Activated T-cell treated with anti-CD3 and anti-CD28 coated beads, Interleukin-2, amount 50 U/mL, for 24 hours (primary cell): ENCODE measurements around the gene ADAMTS6.
"Not testable (repeated sequence)": the region's sequence is repeated elsewhere in the genome, so short reads cannot be mapped to it uniquely, and the experiment has no call there.

Experiments
- DNase-seq: peaks from one replicate; pipeline ENCODE4 v3.0.0-alpha.2; 2020
- H3K27ac Mint-ChIP-seq: 2 replicates; pipeline ENCODE4 v1.8.0; 2020; ENCODE audit warnings: mild to moderate bottlenecking, mixed read lengths
- H3K27me3 Mint-ChIP-seq: 2 replicates; pipeline ENCODE4 v1.8.0; 2020; ENCODE audit warnings: mixed read lengths
- H3K36me3 Mint-ChIP-seq: 2 replicates; pipeline ENCODE4 v1.8.0; 2020; ENCODE audit warnings: low read depth, mixed read lengths
- H3K4me1 Mint-ChIP-seq: 2 replicates; pipeline ENCODE4 v1.8.0; 2020; ENCODE audit warnings: low read depth, mixed read lengths
- H3K4me3 Mint-ChIP-seq: 2 replicates; pipeline ENCODE4 v1.8.0; 2020; ENCODE audit warnings: mild to moderate bottlenecking, moderate library complexity, mixed read lengths
- H3K9me3 Mint-ChIP-seq: 2 replicates; pipeline ENCODE4 v1.8.0; 2020; ENCODE audit warnings: mixed read lengths

ADAMTS6 gene

DNA sequence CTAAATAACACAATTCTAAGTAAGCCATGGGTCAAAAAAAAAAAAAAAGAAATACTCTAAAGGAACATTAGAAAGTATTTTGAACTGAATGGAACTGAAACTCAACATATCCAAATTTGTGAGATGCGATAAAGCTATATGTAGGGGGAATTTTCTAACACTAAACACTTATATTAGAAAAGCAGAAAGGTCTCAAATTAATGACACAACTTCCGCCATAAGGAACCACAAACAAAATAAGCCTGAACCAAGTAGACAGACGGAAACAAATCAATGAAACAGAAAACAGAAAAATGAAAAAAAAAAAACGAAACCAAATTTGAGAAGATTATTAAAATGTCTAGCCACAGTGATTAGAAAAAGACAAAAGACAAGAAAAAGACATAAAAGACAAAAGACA is 39.9 kb downstream of the ADAMTS6 start:
- DNase-seq, result no peak
- Mint-ChIP-seq H3K27me3 (no peaks in the 10 kb centered on the region), H3K4me1 (no peaks in the 10 kb centered on the region), H3K9me3 (no peaks in the 10 kb centered on the region), H3K4me3 (no peak overlapping the region), H3K36me3 (no peaks in the 10 kb centered on the region), H3K27ac (no peak overlapping the region)

DNA sequence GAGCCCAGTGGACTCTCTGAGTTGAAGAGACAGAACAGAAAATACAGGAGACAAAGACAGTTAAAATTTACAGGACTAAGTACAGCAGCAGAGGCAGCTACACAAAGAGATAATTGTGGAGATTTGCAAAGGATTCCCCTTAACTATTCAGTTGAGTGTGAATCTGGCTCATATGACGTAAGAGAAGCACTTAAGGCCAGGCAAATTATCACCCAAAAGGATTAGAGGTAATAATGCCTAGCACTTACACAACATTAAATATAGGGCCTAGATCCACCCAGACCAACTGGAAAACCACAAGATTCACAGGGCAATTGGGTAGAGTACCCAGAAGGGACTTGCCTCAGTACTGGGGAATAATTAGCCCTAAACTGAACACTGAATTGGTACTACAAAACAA is 41.3 kb downstream of the ADAMTS6 start:
- H3K27me3 Mint-ChIP-seq, result no peaks in the 10 kb centered on the region
- no peaks in the 10 kb centered on the region for H3K9me3 Mint-ChIP-seq
- H3K27ac Mint-ChIP-seq, result no peak overlapping the region
- H3K4me1 Mint-ChIP-seq, result no peaks in the 10 kb centered on the region
- H3K4me3 Mint-ChIP-seq, result no peak overlapping the region
- H3K36me3 Mint-ChIP-seq, result no peaks in the 10 kb centered on the region
- no peak for DNase-seq

DNA sequence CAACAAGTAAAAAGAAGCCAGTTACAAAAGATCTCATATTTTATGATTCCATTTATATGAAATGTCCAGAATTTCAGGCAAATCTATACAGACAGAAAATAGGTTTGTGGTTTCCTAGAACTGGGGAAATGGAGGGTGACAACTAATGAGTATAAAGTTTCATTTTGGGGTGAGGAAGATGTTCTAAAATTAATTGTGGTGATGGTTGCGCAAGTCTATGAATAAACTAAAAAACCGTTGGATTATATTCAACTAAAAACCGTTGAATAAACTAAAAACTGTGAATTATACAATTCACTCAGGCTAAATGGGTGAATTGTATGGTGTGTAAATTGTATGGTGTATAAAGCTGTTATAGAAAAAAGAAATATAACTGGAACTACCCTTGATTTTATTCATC is 47.6 kb downstream of the ADAMTS6 start:
- H3K36me3 Mint-ChIP-seq, result no peaks in the 10 kb centered on the region
- no peaks in the 10 kb centered on the region for H3K27me3 Mint-ChIP-seq
- DNase-seq, result no peak
- H3K27ac Mint-ChIP-seq, result no peak overlapping the region
- H3K4me1 Mint-ChIP-seq, result no peaks in the 10 kb centered on the region
- H3K4me3 Mint-ChIP-seq, result no peak overlapping the region
- H3K9me3 Mint-ChIP-seq, result no peaks in the 10 kb centered on the region

DNA sequence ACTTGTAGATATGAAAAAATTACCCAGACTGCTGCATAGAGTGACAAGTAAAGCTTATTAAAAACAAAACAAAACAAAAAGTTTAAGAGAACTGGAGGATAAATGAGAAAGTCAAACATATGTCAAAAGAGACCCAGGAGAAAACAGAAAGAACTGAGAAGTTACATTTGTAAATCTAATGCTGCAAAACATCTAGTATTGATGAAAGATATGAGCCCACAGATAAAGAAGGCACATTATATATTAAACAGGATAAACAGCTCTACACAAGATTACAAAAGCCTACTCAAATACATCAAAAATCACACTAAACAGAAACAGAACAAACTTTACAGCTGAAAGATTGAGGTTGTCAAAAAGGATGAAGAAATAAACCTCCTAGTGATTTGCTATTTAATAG is 55.1 kb downstream of the ADAMTS6 start:
- H3K27me3 Mint-ChIP-seq, result no peaks in the 10 kb centered on the region
- peaks cover 6% of the 10 kb centered on the region for H3K36me3 Mint-ChIP-seq
- no peak overlapping the region for H3K4me3 Mint-ChIP-seq
- H3K9me3 Mint-ChIP-seq, result peaks cover 6% of the 10 kb centered on the region
- H3K4me1 Mint-ChIP-seq, result no peaks in the 10 kb centered on the region
- no peak overlapping the region for H3K27ac Mint-ChIP-seq
- DNase-seq, result no peak

- DNase-seq, result no peak
- Mint-ChIP-seq H3K27ac (no peak overlapping the region), H3K4me1 (no peaks in the 10 kb centered on the region), H3K27me3 (no peaks in the 10 kb centered on the region), H3K36me3 (peaks cover 26% of the 10 kb centered on the region), H3K9me3 (peaks cover 30% of the 10 kb centered on the region), H3K4me3 (no peak overlapping the region)
Observed at GRCh38 chr5:65423623-65424022, 58.1 kb downstream of the ADAMTS6 start.

- Mint-ChIP-seq H3K9me3 (peaks cover 49% of the 10 kb centered on the region), H3K27ac (no peak overlapping the region), H3K4me3 (no peak overlapping the region), H3K36me3 (peaks cover 34% of the 10 kb centered on the region), H3K4me1 (no peaks in the 10 kb centered on the region), H3K27me3 (no peaks in the 10 kb centered on the region)
- DNase-seq, result no peak
Observed at GRCh38 chr5:65418661-65419060, 63.1 kb downstream of the ADAMTS6 start.

- H3K4me1 Mint-ChIP-seq, result no peaks in the 10 kb centered on the region
- H3K9me3 Mint-ChIP-seq, result peaks cover 23% of the 10 kb centered on the region
- no peak overlapping the region for H3K27ac Mint-ChIP-seq
- DNase-seq, result no peak
- H3K4me3 Mint-ChIP-seq, result no peak overlapping the region
- H3K27me3 Mint-ChIP-seq, result no peaks in the 10 kb centered on the region
- H3K36me3 Mint-ChIP-seq, result peaks cover 16% of the 10 kb centered on the region
Observed at GRCh38 chr5:65413822-65414221, 67.9 kb downstream of the ADAMTS6 start.

GRCh38 chr5:65412842-65413241 is 68.9 kb downstream of the ADAMTS6 start:
- no peak for DNase-seq
- Mint-ChIP-seq H3K4me1 (no peaks in the 10 kb centered on the region), H3K27me3 (no peaks in the 10 kb centered on the region), H3K27ac (no peak overlapping the region), H3K9me3 (peaks cover 19% of the 10 kb centered on the region), H3K36me3 (peaks cover 17% of the 10 kb centered on the region), H3K4me3 (no peak overlapping the region)

DNA sequence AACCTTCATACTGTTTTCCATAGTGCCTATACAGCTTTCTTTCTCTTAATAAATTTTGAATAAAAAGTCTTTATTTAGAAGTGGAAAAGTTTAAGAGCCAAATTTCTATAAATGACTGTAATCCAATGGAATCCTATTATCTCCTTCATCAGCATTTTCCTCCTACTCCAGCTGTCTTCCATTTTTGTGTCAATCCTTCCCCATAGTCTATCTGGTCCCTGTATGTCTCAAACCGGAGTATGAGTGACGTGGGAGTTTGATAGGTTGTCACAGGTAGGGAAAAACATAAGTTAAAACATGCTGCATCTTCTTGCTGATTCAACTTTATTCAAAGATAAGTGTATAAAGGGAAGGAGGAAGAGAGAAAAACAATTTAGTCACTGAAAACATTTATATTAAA is 70.4 kb downstream of the ADAMTS6 start:
- H3K4me1 Mint-ChIP-seq, result no peaks in the 10 kb centered on the region
- H3K36me3 Mint-ChIP-seq, result peaks cover 15% of the 10 kb centered on the region
- no peaks in the 10 kb centered on the region for H3K27me3 Mint-ChIP-seq
- no peak overlapping the region for H3K27ac Mint-ChIP-seq
- no peak overlapping the region for H3K4me3 Mint-ChIP-seq
- peaks cover 10% of the 10 kb centered on the region for H3K9me3 Mint-ChIP-seq
- DNase-seq, result no peak

DNA sequence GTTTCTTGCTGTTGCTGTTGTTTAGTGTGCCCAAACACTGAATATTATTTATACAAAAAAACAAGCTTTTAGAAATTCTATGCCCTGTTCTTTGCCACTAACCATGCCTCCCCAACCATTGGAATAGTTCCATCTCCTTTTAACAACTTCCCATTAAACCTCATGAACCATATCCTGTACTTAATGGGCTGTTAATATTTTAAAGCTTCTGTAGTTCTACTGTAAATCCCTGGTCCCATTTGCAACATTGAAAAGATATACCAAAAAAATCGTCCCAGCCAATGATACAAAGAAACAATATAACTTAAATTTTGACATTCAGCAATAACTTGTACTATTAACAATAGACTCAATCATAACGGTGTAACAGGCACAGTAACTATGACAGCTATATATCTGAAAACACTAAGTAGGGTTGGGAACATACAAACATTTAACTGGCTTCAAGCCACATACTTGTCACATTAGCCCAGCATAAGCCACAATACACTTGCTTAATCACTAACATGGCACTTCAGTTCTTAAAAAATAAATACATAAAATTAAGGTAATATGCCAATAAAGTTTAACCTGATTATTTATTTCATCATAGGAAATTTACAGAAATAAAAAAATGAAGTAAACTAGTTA is 86.1 kb downstream of the ADAMTS6 start:
- Mint-ChIP-seq H3K4me3 (no peak overlapping the region), H3K27me3 (no peaks in the 10 kb centered on the region), H3K9me3 (no peaks in the 10 kb centered on the region), H3K4me1 (no peaks in the 10 kb centered on the region), H3K36me3 (no peaks in the 10 kb centered on the region), H3K27ac (no peak overlapping the region)
- DNase-seq, result no peak

GRCh38 chr5:65394087-65394486 is 87.6 kb downstream of the ADAMTS6 start:
- Mint-ChIP-seq H3K36me3 (no peaks in the 10 kb centered on the region), H3K4me1 (no peaks in the 10 kb centered on the region), H3K9me3 (no peaks in the 10 kb centered on the region), H3K4me3 (no peak overlapping the region), H3K27me3 (no peaks in the 10 kb centered on the region), H3K27ac (no peak overlapping the region)
- DNase-seq, result no peak

DNA sequence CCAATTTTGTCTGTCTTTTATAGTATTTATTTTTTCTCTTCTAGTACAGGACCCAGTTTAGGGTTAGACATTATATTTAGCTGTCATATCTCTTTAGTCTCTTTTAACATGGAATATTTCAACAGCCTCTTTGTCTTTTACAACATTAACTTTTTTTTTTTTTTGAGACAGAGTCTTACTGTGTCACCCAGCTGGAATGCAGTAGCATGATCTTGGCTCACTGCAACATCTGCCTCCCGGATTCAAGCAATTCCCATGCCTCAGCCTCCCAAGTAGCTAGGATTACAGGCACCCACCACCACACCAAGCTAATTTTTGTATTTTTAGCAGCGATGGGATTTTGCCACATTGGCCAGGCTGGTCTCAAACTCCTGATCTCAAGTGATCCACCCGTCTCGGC is 90.1 kb downstream of the ADAMTS6 start:
- no peak for DNase-seq
- H3K9me3 Mint-ChIP-seq, result no peaks in the 10 kb centered on the region
- H3K27me3 Mint-ChIP-seq, result no peaks in the 10 kb centered on the region
- H3K4me3 Mint-ChIP-seq, result no peak overlapping the region
- H3K4me1 Mint-ChIP-seq, result no peaks in the 10 kb centered on the region
- H3K36me3 Mint-ChIP-seq, result no peaks in the 10 kb centered on the region
- no peak overlapping the region for H3K27ac Mint-ChIP-seq

DNA sequence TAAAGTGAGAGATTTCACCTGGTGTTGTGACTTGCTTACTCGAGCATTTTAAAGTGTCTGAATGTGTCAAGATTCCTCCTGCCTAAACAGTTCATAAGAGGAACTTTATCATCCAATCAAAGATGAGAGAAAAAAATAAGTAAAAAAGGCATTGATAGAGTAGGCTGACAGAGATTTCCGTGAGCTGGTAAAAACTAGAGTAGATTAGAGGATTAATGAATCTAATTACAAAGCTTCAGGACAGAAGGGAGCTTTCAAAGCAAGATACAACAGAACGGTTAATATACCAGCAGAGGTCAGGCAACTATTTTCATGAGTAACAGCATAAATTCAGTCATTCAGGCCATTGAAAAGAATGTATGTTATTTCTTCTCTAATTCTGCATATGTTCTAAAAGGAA is 91.5 kb downstream of the ADAMTS6 start:
- Mint-ChIP-seq H3K27me3 (no peaks in the 10 kb centered on the region), H3K4me1 (no peaks in the 10 kb centered on the region), H3K36me3 (no peaks in the 10 kb centered on the region), H3K27ac (no peak overlapping the region), H3K9me3 (no peaks in the 10 kb centered on the region), H3K4me3 (no peak overlapping the region)
- no peak for DNase-seq

GRCh38 chr5:65383859-65384258 is 97.9 kb downstream of the ADAMTS6 start:
- H3K4me1 Mint-ChIP-seq, result no peaks in the 10 kb centered on the region
- no peak for DNase-seq
- no peaks in the 10 kb centered on the region for H3K27me3 Mint-ChIP-seq
- no peaks in the 10 kb centered on the region for H3K9me3 Mint-ChIP-seq
- H3K4me3 Mint-ChIP-seq, result no peak overlapping the region
- no peak overlapping the region for H3K27ac Mint-ChIP-seq
- no peaks in the 10 kb centered on the region for H3K36me3 Mint-ChIP-seq

DNA sequence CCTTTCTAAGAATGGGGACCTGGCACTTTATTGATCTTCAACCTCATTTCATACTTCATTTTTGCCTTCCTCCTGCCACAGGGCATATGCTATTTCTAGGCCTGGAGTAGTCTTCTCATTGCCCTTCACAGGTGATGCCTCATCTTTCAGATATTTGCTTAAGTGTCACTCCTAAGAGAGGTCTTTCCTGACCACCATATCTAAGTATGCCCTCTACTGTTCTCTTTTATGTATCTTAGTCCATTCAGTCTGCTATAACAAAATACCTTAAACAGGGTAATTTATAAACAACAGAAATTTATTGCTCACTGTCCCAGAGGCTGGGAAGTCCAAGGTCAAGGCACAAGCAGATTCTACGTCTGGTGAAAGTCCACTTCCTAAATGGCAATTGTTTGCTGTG is 99.1 kb downstream of the ADAMTS6 start:
- H3K4me3 Mint-ChIP-seq, result no peak overlapping the region
- H3K36me3 Mint-ChIP-seq, result no peaks in the 10 kb centered on the region
- H3K4me1 Mint-ChIP-seq, result no peaks in the 10 kb centered on the region
- H3K27me3 Mint-ChIP-seq, result no peaks in the 10 kb centered on the region
- no peak for DNase-seq
- no peaks in the 10 kb centered on the region for H3K9me3 Mint-ChIP-seq
- no peak overlapping the region for H3K27ac Mint-ChIP-seq

- H3K36me3 Mint-ChIP-seq, H3K4me1 Mint-ChIP-seq, H3K9me3 Mint-ChIP-seq, DNase-seq, H3K27ac Mint-ChIP-seq, H3K4me3 Mint-ChIP-seq, H3K27me3 Mint-ChIP-seq: not testable (repeated sequence)
Observed at GRCh38 chr5:65370505-65370904, 111.2 kb downstream of the ADAMTS6 start.
